HepG2 (cell line): ENCODE results near the gene LENG1. TPM values are rescaled to one million over a fixed set of nuclear protein-coding genes. Genes with fewer than 3 reads are reported as not detected.

Experiments
- ARNTL ChIP-seq: sonication (generic); formaldehyde crosslinking; IDR thresholded peaks from 2 replicates; pipeline ENCODE4 v1.4.0; 2020; ENCODE audit warnings: mild to moderate bottlenecking, missing genetic modification reagents
- CCDC6 ChIP-seq: sonication (generic); formaldehyde crosslinking; IDR thresholded peaks from 2 replicates; pipeline ENCODE4 v1.8.1; 2022; ENCODE audit warnings: mild to moderate bottlenecking, missing genetic modification reagents, moderate library complexity
- HDAC1 ChIP-seq: sonication (generic); formaldehyde crosslinking; IDR thresholded peaks from 2 replicates; pipeline ENCODE4 v1.5.1; 2020; ENCODE audit warnings: mild to moderate bottlenecking, missing genetic modification reagents
- KDM6A ChIP-seq: IDR thresholded peaks from 2 replicates; pipeline ENCODE4 v1.6.1; 2016; ENCODE audit warnings: low read depth
- KMT2A ChIP-seq: sonication (generic); formaldehyde crosslinking; IDR thresholded peaks from 2 replicates; pipeline ENCODE4 v1.4.0; 2020; ENCODE audit warnings: missing genetic modification reagents
- NFKB2 ChIP-seq: sonication (generic); formaldehyde crosslinking; IDR thresholded peaks from 2 replicates; pipeline ENCODE4 v1.4.0; 2020; ENCODE audit warnings: missing genetic modification reagents, borderline replicate concordance
- NONO ChIP-seq, 2 experiments: fragments of 450-650 bp in 1 of 2; sonication (generic) in 1 of 2; formaldehyde crosslinking in 1 of 2; IDR thresholded peaks in 1 of 2; conservative IDR thresholded peaks in 1 of 2; 2 replicates each; pipeline versions ENCODE4 v1.6.1 to v1.8.0; 2017 to 2022; ENCODE audit warnings: mild to moderate bottlenecking in 1 of 2, missing genetic modification reagents in 1 of 2, moderate library complexity in 1 of 2
- PHF20 ChIP-seq: sonication (generic); formaldehyde crosslinking; IDR thresholded peaks from 2 replicates; pipeline ENCODE4 v1.5.0; 2020; ENCODE audit warnings: mild to moderate bottlenecking, missing genetic modification reagents
- RBFOX2 ChIP-seq: fragments of 200-400 bp; formaldehyde crosslinking; IDR thresholded peaks from 2 replicates; pipeline ENCODE4 v1.6.1; 2017; ENCODE audit warnings: low read depth, mild to moderate bottlenecking, low read length
- ZNF33B ChIP-seq: sonication (generic); formaldehyde crosslinking; IDR thresholded peaks from 2 replicates; pipeline ENCODE4 v1.5.1; 2020; ENCODE audit warnings: mild to moderate bottlenecking, missing genetic modification reagents
- ZNF510 ChIP-seq: sonication (generic); formaldehyde crosslinking; IDR thresholded peaks from 2 replicates; pipeline ENCODE4 v1.4.0; 2020; ENCODE audit warnings: low read depth, mild to moderate bottlenecking, missing genetic modification reagents
- ZNF614 ChIP-seq: IDR thresholded peaks from 2 replicates; pipeline ENCODE4 v1.6.1; 2018; ENCODE audit warnings: missing biosample characterization, missing genetic modification reagents, inconsistent platforms, borderline replicate concordance
- ZNF709 ChIP-seq: sonication (generic); formaldehyde crosslinking; IDR thresholded peaks from 2 replicates; pipeline ENCODE4 v1.5.0; 2020; ENCODE audit warnings: mild to moderate bottlenecking, missing genetic modification reagents
- polyA plus RNA-seq, 8 experiments: library from polyadenylated mRNA; depleted of rRNA in 3 of 8; stranded (reverse) in 7 of 8; unstranded in 1 of 8; fragments of >200 nt; fragmentation: Illumina TruSeq in 4 of 8; extraction: Trizol in 4 of 8; gene quantifications; 2 replicates each; pipeline versions ENCODE4 v1.2.1 to v1.2.3, GENCODE V29; 2011 to 2016; ENCODE audit warnings: low read depth in 4 of 8, missing spikeins in 1 of 8, mixed read lengths in 1 of 8; ENCODE audit not compliant: insufficient read depth in 1 of 8
- total RNA-seq, 5 experiments: library from RNA; depleted of rRNA; stranded (reverse); fragments of >200 nt; fragmentation: Illumina TruSeq; extraction: Trizol; gene quantifications; 2 replicates each; pipeline ENCODE4 v1.2.3, GENCODE V29; 2016; ENCODE audit warnings: low read depth in 1 of 5
- TF ChIP-seq, protein P1 (sequence below): sonication (generic); formaldehyde crosslinking; IDR thresholded peaks from 2 replicates; pipeline ENCODE4 v1.4.0; 2020; ENCODE audit warnings: mild to moderate bottlenecking, missing genetic modification reagents
- TF ChIP-seq, protein P2 (sequence below): sonication (generic); formaldehyde crosslinking; IDR thresholded peaks from 2 replicates; pipeline ENCODE4 v1.8.0; 2022; ENCODE audit warnings: mild to moderate bottlenecking, missing genetic modification reagents, moderate library complexity
- TF ChIP-seq, protein P3 (sequence below): sonication (generic); formaldehyde crosslinking; IDR thresholded peaks from 2 replicates; pipeline ENCODE4 v1.8.0; 2022; ENCODE audit warnings: missing genetic modification reagents, low read depth, mild to moderate bottlenecking, borderline replicate concordance
- TF ChIP-seq, protein P4 (sequence below): sonication (generic); formaldehyde crosslinking; IDR thresholded peaks from 2 replicates; pipeline ENCODE4 v1.4.0; 2020; ENCODE audit warnings: missing genetic modification reagents, borderline replicate concordance
- TF ChIP-seq, protein P5 (sequence below): IDR thresholded peaks from 2 replicates; pipeline ENCODE4 v1.6.1; 2016; ENCODE audit warnings: low read depth, borderline replicate concordance

Gene LENG1
- total and polyA plus RNA-seq, 2 of the 13 experiments (the other 11 are each of a cell fraction or from before 2014, with no cell fraction given) = 1.8 to 3.8 TPM

DNA sequence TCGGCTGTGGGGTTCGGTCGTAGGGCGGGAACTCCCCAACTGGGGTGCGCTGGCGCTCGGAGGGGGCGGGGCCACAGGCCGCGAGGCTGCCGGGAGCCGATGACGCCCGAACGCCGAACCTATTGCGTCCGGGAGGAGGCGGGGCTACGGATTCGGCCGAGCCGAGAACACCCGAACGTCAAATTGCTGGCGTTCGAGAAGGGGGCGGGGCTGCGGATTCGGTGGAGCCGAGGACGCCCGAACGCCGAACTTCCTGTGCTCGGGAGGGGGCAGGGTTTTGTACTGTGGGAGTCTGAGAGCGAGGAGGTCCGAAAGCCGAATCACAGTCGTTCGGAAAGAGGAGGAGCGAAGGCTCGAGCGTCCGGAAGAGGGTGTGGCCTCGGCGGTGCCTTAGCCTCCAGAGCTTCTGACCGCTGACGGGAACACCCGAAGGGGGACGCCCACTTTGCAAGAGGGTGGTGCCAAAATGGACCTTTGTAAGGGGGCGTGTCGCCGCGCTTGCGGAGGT, 31.0 kb upstream of the LENG1 start (continued):
- TF ChIP-seq NFKB2 (CRISPR knock-in tag) (no peak), NONO (IDR thresholded peaks at IDR 0.05) (no peak), NONO (CRISPR knock-in tag; conservative IDR thresholded peaks at IDR 0.05) (peak; percentile 73; the same call in 1 of the 2 replicates), ZNF709 (CRISPR knock-in tag) (peak; percentile 72; the same call in 1 of the 2 replicates), KMT2A (CRISPR knock-in tag) (no peak), HDAC1 (CRISPR knock-in tag) (peak; percentile 52; the same call in 1 of the 2 replicates), KDM6A (no peak), CCDC6 (peak; percentile 54; the same call in 1 of the 2 replicates), ZNF33B (CRISPR knock-in tag) (0 out of 2 replicates have a peak, but pooled peaks have one; percentile 15), PHF20 (CRISPR knock-in tag) (peak; percentile 37; the same call in 1 of the 2 replicates), ZNF510 (0 out of 2 replicates have a peak, but pooled peaks have one; percentile 73), RBFOX2 (peak; percentile 79), ZNF614 (CRISPR knock-in tag) (no peak), ARNTL (CRISPR knock-in tag) (0 out of 2 replicates have a peak, but pooled peaks have one; percentile 14)
- TF ChIP-seq, protein P1, sequence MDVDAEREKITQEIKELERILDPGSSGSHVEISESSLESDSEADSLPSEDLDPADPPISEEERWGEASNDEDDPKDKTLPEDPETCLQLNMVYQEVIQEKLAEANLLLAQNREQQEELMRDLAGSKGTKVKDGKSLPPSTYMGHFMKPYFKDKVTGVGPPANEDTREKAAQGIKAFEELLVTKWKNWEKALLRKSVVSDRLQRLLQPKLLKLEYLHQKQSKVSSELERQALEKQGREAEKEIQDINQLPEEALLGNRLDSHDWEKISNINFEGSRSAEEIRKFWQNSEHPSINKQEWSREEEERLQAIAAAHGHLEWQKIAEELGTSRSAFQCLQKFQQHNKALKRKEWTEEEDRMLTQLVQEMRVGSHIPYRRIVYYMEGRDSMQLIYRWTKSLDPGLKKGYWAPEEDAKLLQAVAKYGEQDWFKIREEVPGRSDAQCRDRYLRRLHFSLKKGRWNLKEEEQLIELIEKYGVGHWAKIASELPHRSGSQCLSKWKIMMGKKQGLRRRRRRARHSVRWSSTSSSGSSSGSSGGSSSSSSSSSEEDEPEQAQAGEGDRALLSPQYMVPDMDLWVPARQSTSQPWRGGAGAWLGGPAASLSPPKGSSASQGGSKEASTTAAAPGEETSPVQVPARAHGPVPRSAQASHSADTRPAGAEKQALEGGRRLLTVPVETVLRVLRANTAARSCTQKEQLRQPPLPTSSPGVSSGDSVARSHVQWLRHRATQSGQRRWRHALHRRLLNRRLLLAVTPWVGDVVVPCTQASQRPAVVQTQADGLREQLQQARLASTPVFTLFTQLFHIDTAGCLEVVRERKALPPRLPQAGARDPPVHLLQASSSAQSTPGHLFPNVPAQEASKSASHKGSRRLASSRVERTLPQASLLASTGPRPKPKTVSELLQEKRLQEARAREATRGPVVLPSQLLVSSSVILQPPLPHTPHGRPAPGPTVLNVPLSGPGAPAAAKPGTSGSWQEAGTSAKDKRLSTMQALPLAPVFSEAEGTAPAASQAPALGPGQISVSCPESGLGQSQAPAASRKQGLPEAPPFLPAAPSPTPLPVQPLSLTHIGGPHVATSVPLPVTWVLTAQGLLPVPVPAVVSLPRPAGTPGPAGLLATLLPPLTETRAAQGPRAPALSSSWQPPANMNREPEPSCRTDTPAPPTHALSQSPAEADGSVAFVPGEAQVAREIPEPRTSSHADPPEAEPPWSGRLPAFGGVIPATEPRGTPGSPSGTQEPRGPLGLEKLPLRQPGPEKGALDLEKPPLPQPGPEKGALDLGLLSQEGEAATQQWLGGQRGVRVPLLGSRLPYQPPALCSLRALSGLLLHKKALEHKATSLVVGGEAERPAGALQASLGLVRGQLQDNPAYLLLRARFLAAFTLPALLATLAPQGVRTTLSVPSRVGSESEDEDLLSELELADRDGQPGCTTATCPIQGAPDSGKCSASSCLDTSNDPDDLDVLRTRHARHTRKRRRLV (CRISPR knock-in tag) = peak; percentile 4; the same call in 1 of the 2 replicates
- TF ChIP-seq, protein P2, sequence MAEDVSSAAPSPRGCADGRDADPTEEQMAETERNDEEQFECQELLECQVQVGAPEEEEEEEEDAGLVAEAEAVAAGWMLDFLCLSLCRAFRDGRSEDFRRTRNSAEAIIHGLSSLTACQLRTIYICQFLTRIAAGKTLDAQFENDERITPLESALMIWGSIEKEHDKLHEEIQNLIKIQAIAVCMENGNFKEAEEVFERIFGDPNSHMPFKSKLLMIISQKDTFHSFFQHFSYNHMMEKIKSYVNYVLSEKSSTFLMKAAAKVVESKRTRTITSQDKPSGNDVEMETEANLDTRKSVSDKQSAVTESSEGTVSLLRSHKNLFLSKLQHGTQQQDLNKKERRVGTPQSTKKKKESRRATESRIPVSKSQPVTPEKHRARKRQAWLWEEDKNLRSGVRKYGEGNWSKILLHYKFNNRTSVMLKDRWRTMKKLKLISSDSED (CRISPR knock-in tag) = no peak
- TF ChIP-seq, protein P3, sequence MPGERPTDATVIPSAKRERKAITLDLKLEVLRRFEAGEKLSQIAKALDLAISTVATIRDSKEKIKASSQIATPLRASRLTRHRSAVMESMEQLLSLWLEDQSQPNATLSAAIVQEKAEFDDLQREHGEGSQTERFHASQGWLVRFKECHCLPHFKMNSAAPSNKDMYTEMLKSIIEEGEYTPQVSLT (CRISPR knock-in tag) = no peak
- TF ChIP-seq, protein P4, sequence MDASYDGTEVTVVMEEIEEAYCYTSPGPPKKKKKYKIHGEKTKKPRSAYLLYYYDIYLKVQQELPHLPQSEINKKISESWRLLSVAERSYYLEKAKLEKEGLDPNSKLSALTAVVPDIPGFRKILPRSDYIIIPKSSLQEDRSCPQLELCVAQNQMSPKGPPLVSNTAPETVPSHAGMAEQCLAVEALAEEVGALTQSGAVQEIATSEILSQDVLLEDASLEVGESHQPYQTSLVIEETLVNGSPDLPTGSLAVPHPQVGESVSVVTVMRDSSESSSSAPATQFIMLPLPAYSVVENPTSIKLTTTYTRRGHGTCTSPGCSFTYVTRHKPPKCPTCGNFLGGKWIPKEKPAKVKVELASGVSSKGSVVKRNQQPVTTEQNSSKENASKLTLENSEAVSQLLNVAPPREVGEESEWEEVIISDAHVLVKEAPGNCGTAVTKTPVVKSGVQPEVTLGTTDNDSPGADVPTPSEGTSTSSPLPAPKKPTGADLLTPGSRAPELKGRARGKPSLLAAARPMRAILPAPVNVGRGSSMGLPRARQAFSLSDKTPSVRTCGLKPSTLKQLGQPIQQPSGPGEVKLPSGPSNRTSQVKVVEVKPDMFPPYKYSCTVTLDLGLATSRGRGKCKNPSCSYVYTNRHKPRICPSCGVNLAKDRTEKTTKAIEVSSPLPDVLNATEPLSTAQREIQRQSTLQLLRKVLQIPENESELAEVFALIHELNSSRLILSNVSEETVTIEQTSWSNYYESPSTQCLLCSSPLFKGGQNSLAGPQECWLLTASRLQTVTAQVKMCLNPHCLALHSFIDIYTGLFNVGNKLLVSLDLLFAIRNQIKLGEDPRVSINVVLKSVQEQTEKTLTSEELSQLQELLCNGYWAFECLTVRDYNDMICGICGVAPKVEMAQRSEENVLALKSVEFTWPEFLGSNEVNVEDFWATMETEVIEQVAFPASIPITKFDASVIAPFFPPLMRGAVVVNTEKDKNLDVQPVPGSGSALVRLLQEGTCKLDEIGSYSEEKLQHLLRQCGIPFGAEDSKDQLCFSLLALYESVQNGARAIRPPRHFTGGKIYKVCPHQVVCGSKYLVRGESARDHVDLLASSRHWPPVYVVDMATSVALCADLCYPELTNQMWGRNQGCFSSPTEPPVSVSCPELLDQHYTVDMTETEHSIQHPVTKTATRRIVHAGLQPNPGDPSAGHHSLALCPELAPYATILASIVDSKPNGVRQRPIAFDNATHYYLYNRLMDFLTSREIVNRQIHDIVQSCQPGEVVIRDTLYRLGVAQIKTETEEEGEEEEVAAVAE = no peak
- TF ChIP-seq, protein P5, sequence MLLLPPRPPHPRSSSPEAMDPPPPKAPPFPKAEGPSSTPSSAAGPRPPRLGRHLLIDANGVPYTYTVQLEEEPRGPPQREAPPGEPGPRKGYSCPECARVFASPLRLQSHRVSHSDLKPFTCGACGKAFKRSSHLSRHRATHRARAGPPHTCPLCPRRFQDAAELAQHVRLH (CRISPR knock-in tag) = no peak
